Esophagus mucosa (tissue), 1 donor: ENCODE results near the gene FOXN4. TPM values are rescaled to one million over a fixed set of nuclear protein-coding genes. Genes with fewer than 3 reads are reported as not detected.
"Not testable (repeated sequence)": the region's sequence is repeated elsewhere in the genome, so short reads cannot be mapped to it uniquely, and the experiment has no call there.

ENCODE experiments used
- ATAC-seq: fragments of 200-7000 bp; cut with Tn5 transposase; one replicate; pipeline ENCODE4 v1.9.1; 2020
- total RNA-seq: library from RNA; stranded (reverse); gene quantifications from one replicate; pipeline ENCODE4 v1.2.4, GENCODE V29; 2023
- donor health status: DM: yes; HTN: yes; CAD: no.

Gene FOXN4, protein sequence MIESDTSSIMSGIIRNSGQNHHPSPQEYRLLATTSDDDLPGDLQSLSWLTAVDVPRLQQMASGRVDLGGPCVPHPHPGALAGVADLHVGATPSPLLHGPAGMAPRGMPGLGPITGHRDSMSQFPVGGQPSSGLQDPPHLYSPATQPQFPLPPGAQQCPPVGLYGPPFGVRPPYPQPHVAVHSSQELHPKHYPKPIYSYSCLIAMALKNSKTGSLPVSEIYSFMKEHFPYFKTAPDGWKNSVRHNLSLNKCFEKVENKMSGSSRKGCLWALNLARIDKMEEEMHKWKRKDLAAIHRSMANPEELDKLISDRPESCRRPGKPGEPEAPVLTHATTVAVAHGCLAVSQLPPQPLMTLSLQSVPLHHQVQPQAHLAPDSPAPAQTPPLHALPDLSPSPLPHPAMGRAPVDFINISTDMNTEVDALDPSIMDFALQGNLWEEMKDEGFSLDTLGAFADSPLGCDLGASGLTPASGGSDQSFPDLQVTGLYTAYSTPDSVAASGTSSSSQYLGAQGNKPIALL
- total RNA-seq = not detected

DNA sequence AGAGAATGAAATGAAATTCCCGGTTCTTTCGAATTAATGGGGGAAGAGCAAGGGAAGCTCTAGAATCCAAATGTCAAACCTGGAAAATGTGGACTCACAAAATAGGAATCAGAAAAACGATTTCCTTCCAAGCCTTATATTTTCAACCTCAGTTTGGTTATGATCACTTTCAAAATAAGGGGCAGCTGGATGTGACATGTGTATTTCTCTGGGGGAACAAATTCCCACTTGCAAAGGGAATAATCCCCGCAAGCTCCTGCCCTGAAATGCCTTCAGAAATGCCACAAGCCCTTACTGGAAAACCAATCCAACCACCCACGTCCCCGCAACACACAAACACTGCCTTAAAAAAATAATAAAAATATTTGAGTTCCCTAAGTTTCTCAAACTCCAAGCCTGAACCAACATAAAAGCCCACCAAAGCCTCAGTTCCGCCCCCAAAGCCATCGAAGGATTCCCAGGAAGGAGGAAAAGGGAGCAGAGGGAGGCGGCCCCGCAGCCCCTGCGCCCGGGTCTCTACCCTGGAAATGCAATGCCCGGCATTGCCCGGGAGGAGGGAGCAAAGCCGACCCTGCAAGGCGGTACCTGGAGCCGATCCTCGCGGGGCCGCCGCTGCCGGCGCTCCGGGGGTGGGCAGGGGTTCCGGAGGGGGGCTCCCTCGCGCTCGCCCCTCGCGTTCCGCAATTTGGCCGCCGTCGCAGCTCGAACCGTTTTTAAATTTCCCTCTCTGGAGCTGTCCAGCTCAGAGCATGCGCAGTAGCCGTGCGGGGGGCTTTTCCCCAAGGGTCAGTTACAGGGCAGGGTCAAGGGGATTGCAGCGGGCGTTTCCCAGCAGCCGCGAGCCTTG lies at the start of gene FOXN4:
Gene FOXN4, minus strand, starts transcription at position 751 of the 847 bp plus-strand sequence. CDS start 963 bp downstream, outside the sequence.
- no peak for ATAC-seq

DNA sequence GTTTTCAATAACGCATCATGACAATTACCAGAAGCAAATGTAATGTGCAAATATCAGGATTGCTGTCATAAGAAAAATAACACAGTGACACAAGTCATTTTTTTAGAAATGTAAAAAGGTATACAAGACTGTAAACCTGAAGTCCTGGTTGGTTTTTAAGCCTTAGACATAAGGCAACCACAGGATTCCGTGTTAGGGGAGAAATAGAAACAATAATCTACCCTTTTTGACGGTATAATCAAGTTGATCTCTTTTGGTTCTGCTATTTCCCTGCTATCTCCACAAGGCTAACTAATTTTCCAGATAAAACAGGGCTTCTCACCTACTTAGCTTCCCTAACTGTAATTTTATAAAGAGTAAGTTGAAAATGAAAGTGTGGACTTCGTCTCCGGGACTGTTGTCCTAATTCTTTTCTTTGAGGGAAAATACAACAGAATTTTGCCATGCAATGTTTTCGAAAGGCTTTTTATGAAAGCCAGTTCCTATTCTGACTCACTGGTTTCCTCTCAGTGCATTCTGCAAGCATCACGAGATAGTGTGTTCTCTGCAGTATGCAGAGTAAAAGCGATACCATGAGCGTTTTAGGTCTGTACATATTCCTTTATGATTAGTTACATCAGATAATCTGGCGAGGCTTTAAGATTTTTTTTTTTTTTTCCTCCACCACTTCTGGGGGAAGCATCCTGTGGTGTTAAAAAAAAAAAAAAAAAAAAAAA lies 49.2 kb upstream of the FOXN4 start:
- ATAC-seq = no peak

DNA sequence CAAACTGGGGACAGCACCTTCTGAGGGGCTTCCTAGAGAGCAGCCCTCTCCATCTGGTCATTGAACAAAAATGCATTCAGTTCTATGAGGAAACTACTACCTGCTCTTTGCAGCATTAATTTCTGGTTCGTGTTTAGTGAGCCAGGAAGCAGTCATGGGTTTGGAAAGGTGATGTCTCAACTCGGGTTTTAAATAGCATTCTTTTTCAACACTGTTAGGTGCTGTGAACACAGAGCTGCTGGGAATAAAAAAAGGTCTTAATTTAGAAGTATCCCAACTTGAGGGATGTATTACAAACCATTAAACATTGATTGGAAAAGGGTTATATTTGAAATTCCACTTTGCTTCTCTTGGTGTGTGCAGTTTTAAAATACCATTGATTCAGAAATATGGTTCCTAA lies 47.9 kb upstream of the FOXN4 start:
- no peak for ATAC-seq

DNA sequence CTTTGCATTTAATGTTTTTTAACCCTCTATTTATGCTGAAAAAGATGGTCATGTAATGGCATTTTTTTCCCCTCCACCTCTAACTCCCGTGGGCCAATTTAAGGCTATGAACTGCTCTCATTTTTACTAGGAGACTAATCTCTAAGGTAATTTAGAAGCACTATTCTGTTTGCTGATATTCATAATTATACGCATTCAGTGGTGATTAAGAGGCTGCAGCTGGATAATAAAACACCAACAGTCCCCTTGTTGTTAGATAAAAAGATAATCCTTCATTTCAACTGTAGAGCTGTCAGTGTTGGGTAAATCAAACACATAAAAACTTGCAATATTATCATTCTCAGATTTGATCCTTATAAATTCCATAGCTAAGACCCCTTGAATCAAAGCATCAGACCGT lies 47.5 kb upstream of the FOXN4 start:
- no peak for ATAC-seq

DNA sequence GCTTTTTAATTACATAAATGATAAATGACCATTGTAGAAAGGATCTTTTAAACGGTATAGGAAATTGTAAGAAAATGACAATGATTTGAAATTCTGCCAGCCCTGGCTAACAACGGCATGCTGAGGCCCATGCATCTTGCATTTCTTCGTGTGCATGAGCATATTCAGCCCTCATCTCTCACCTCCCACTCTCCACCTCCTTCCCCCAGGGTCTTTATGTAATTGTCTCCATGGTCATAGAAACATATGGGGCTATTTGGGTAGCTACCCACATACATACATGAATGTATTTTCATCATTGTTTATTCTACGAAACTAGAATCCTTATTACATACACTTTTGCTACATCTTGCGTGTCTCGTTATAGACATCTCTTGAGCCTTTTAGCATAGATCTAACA lies 43.1 kb upstream of the FOXN4 start:
- ATAC-seq = no peak

DNA sequence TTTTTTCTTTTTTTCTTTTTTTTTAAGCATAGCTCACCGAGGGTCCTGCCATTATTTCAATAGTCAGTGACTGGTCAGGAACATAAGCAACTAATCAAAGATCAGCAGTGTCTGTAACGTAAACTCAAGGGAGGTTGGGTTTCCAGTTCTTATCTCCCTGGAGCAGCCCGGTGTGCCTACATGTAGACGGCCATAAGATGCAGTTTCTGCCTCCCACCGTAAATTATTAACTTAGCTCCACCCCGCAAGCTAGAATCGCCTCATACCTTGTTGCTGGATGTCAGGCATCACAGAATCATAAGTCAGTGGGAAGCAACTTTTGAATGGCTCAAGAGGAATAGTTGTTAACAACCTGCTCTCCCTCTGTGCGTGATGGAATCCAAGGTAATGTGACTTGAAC lies 38.5 kb upstream of the FOXN4 start, which contains the start of gene MYO1H:
Gene MYO1H, plus strand, starts transcription at position 312 of the 400 bp plus-strand sequence. Its CDS starts 61 bp downstream, at position 373.
- no peak for ATAC-seq

DNA sequence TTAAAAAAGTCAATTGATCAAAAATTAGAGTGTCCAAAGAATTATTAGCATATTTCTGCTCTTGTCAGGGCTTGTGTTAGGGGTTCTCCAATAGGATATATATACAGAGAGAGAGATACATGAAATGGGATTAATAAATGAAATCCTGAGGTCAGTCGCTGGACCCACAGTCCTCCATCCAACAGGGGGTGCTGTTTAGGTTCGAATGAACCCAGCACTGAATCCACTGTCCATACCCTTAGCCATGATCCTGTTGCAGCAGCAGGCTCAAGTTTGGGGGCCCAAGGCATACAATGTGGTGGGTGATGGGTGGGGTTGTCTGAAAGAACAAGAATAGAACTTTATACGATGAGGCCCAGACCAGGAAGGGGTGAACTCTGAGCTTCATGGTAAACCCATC lies 37.8 kb upstream of the FOXN4 start:
- ATAC-seq = no peak

DNA sequence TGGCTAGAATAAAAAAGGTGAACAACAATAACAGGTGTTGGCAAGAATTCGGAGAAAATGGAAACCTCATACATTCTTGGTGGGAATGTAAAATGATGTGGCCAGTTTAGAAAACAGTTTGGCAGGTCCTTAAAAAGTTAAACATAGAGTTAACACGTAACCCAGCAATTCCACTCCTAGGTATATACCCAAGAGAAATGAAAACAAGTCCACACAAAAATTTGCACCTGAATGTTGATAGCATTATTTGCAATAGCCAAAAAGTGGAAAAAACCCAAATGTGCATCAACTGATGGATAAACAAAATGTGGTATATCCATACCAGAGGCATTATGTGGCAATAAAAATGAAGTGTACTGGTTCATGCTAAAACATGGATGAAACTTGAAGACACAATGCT lies 36.3 kb upstream of the FOXN4 start:
- ATAC-seq = no peak

DNA sequence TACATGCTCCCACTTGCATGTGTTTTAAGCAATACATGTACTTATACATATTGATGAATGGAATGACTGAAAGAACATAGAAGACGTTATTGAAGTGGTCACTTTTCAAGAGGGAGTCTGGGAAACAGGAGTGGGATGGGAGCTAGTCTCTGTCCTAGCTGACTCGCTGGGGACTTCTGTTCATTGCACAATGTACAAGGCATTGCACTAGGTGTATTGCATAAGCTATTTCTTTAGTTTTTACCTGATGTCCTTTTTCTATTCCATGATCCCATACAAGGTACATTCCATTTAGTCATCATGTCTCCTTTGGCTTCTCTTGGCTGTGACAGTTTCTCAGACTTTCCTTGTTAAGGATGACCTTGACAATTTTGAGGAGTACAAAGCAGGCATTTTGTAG lies 34.6 kb upstream of the FOXN4 start:
- no peak for ATAC-seq

DNA sequence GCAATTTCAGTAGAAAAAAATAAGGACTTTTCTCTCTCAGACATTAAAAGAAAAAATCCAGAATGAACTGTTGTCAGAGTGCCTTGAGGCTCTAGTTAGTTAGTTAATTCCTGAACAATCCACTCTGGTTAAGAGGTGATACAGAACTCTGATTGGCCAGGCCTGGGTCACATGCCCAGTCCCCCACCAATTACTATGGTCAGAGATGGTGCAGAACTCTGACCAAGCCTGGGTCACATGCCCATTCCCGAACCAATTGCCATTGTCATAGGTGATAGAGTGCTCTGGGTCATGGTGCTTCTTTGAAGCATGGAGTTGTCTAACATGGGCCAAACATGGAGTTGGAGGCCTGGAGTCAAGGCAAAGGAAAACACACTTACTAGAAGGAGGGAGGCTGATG lies 27.5 kb upstream of the FOXN4 start:
- no peak for ATAC-seq

DNA sequence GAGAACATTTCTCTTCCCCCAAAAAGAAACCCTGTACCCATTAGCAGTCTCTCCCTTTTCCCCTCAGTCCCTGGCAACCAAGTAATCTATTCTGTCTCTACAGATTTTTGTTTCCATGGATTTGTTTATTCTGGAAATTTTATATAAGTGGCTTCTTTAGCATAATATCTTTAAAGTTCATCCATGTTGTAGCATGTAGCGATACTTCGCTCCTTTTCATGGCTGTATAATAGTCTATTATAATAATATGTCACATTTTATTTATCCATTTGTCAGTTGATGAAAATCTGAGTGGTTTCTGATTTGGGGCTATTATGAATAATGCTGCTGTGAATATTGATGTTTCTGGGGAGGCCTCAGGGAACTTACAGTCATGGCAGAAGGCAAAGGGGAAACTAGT lies 25.8 kb upstream of the FOXN4 start:
- ATAC-seq = no peak

DNA sequence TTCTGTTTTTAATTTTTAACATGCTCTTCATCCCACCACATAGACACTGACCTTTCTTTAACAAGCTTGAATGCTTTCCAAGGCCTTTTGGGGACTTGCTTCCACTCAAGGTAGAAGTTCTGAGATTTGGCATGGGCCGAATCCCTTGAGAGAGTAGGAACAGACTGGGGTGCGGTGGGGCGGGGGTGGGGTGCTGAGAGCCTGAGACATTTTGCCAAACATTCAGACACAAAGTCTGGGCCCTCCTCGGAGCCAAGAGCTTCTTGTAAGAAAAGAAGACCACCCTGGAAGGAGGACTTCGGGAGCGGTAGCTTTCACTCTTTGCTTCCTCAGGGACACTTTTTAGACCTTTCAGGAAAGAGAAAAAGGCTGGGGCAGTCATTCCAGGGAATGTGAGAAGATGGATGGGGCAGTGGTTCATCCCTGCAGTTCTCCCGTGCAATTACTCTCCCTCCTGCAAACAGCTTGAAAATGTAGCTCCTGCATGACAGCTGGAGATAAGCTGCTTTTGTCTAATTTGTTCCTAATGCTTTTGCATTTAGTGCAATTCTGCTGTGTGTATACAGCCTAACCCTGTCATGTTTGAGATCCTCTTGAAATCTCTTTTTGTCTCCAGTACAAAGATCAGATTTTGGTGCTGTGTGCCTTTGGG lies 22.3 kb upstream of the FOXN4 start:
- ATAC-seq = no peak

DNA sequence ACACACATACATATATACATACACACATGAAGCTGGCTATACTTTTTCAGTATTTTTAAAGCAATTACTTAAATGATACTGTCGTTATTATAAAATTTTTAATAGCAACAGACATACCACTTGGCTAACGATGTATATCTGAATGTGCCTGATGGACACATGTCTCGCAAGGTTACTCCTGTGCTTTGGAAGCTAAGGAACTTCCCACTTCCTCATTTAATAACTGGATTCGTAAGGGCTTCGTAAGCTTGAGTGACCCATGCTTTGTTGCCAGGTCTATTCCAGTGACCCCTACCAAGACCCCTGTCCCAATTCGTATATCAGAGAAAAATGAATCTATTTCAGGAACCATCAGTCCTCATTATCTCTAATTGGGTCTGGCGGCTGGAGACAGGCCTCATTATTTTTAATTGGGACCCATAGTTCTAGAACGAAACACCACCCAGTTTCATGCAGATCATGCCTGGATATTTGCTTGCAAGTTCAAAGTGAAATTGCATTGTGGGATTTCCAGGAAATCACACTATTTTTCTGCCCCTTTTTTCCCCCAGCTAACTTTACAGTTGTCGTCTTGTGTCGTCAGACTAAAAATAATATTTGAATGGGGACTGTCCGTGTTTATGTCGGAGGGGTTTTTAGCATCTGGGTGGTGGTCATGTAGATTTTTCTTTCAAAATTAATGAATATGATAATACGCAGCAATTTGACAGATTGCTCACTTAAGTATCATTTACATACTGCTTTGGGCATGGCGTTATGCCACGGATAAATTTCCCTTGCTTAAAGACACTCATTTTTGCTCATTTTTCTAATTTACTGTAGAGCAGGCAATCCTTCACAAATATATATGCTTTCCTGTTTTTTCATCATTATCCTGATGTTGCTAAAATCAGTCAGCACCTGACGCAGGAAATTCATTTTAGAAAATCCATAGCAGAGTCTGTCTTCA lies 21.5 kb upstream of the FOXN4 start:
- ATAC-seq = no peak

DNA sequence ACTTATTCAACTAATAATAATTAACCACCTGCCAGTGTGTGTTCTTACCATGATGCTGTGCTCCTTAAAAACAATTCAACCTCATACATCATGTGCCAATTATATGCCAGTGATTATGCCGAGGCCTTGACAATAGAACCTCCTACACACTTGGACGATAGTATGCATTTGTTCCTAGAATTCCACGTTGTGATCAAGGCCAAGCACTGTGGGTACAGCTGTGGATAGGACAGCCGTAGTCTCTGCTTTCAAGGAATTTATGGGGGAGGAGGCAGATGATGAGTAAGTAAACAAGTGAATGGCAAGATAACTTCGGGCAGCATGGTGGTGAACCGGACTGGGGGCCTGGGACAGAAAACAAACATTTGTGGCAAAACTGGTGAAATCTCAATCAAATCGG lies 20.6 kb upstream of the FOXN4 start:
- no peak for ATAC-seq

DNA sequence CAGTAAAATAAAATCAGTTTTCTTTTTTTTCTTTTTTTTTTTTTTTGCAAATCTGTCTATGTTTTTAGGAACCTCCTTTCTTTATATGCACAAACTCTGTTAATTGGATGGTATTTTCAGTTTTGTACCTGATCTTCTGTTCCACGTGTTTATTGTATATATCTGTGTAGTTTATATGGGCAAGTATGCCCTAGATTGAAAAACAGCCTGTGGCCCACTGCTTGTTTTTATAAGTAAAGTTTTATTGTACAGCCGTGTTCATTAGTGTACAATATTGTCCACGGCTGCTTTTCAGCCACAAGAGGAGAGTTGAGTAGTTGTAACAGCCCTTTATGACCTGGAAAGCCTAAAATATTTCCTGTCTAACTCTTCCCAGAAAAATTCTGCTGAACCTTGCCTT lies 19.9 kb upstream of the FOXN4 start:
- ATAC-seq = no peak

DNA sequence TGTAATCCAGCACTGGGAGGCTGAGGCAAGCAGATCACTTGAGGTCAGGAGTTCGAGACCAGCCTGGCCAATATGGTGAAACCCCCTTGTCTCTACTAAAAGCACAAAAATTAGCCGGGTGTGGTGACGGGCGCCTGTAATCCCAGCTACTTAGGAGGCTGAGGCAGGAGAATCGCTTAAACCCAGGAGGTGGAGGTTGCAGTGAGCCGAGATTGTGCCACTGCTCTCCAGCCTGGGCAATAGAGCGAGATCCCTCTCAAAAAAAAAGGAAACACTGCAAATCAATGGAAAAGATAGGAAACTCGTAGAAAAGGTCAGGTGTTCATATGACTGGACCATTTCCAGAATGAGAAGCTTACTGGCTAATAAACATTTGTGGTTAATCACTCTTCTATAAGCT lies 12.2 kb upstream of the FOXN4 start:
- not testable (repeated sequence) for ATAC-seq

DNA sequence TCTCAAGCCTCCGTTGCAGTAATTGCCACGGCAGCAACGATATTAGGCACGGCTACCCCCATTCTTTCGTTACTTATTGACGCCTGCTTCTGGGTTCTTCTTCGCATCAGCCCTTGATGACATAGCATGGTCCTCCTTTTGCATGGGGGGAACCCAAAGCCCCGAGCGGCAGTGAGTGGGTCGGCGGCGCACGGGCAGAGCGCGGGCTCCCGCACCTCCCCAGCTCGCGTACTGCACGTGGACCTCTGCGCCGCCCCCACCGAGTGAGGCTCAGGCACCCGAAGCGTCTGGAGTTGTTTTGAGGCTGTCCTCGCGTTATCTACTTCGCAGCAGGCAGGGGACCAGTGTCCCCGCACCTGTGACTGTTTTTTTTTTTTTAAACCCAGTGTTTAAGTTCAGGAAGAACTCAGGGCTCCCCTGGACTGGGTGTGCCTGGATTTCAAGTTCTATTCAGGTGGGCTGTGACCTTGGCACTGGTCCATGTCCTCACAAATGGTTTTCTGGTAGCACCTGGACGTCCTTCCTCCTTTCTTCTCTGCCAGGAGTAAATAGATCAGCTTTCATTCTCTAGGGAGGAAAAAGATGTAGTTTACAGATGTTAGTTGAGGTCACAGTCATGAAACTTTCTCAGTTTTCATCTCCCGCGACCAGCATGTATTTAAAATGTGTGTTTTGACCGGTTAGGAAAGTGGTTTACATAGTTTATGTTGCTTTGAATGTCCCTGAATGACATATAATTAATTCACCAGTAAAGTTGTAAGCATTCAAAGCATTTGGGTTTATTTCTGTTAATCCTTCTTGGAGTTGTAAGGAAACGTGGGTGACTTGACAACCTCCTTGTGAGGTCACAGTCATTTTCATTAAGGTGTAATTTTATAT lies 1.4 kb upstream of the FOXN4 start:
- ATAC-seq = no peak

DNA sequence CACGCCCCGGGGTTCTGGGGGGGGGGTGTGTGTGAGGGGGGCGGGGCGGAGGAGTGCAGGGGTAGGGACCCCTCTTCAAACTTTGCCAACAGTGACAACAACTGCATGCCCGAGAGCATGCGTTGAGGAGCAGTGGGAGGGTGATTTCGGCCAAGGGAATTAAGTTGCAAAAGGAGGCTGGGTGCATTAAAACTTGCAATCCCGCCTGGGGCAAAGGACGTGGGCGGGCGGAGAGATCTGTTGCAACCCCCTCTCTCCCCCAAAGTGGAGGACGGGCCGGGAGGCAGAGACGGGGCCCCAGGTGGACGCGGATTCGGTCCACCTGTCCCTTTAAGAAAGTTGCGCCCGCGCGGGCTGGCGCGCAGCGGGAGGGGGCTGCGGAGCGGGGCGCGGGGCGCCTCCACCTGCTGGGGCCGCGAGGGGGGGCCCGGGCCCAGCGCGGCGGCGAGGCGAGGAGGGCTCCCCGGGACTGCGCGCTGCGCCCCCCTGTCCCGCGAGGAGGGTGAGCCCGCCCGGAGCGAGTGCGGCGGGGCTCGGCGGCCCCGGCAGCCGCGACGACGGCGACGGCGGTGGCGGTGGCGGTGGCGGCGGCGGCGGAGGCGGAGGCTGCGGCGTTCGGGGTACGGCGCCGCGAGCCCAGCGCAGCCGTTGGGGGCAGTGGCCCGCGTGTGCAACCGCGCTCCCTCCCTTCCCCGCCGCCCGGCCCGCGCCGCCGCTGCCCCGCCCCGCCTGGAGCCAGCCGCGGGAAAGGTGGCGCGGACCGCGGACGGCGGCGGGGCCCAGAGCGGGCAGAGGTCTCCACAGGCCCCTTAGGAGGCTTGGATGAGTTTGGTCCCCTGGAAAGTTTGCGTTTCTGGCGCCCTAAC lies 530 bp upstream of the FOXN4 start:
- ATAC-seq = no peak

DNA sequence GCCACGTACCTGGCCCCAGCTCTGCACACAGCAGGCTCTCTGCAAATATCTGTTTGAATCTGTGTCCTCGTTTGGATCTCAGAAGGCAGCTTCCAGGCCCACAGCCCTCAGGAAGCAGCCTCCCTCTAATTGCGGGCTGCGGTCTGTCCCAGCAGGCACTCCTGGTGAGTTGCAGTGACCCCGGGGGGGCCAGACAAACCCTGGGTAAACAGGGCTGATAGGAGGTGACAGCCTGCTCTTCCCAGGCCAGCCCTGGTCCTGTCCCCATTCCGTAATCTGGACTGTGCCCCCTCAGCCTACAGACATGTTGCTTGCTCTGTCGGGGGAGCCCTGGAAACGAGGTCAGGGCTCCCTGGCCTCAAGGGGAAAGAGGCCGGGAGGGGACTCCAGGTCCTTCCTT lies 2.0 kb downstream of the FOXN4 start:
- ATAC-seq = no peak
